Neuronal stem cell (in vitro differentiated cells): ENCODE measurements around the gene ITPR2.

ENCODE experiments used
- DNase-seq: peaks from one replicate; pipeline ENCODE4 v3.0.0-alpha.2; 2013; ENCODE audit warnings: low spot score
- H2AFZ ChIP-seq: one replicate; pipeline ENCODE4 v1.6.1; 2013; ENCODE audit warnings: mild to moderate bottlenecking, low read length, inconsistent platforms
- H2AK5ac ChIP-seq: 2 replicates; pipeline ENCODE4 v1.6.1; 2013; ENCODE audit warnings: low read depth, mild to moderate bottlenecking, inconsistent platforms, low read length, moderate library complexity, mixed read lengths
- H2BK120ac ChIP-seq: 2 replicates; pipeline ENCODE4 v1.6.1; 2013; ENCODE audit warnings: low read depth, mild to moderate bottlenecking, inconsistent platforms, low read length, moderate library complexity, mixed read lengths
- H2BK12ac ChIP-seq: one replicate; pipeline ENCODE4 v1.6.1; 2013; ENCODE audit warnings: low read length, inconsistent platforms
- H2BK15ac ChIP-seq: 2 replicates; pipeline ENCODE4 v1.6.1; 2013; ENCODE audit warnings: mild to moderate bottlenecking, low read length, inconsistent platforms, mixed read lengths
- H2BK5ac ChIP-seq: one replicate; pipeline ENCODE4 v1.6.1; 2013; ENCODE audit warnings: inconsistent platforms, mild to moderate bottlenecking, low read length, moderate library complexity
- H3K14ac ChIP-seq: one replicate; pipeline ENCODE4 v1.6.1; 2013; ENCODE audit warnings: low read length, inconsistent platforms
- H3K18ac ChIP-seq: 2 replicates; pipeline ENCODE4 v1.6.1; 2013; ENCODE audit warnings: low read length, inconsistent platforms
- H3K23ac ChIP-seq: 2 replicates; pipeline ENCODE4 v1.6.1; 2013; ENCODE audit warnings: low read depth, mild to moderate bottlenecking, mixed read lengths, low read length, inconsistent platforms; ENCODE audit not compliant: poor library complexity
- H3K27ac ChIP-seq: replicated peaks from 3 replicates; pipeline ENCODE4 v1.5.1; 2013; ENCODE audit warnings: low read length, inconsistent platforms
- H3K27me3 ChIP-seq, 3 experiments: 2 replicates each; pipeline ENCODE4 v1.6.1; 2013; ENCODE audit warnings: low read length in 3 of 3, mild to moderate bottlenecking in 2 of 3, inconsistent platforms in 1 of 3, low read depth in 1 of 3, mixed read lengths in 1 of 3, moderate library complexity in 1 of 3; ENCODE audit not compliant: control insufficient read depth in 3 of 3, insufficient read depth in 3 of 3
- H3K36me3 ChIP-seq, 2 donors: replicated peaks in 1 of 2; 2 replicates each; pipeline ENCODE4 v1.6.1; 2013; ENCODE audit warnings: low read length in 2 of 2; ENCODE audit not compliant: control insufficient read depth in 2 of 2, insufficient read depth in 2 of 2
- H3K4ac ChIP-seq: 2 replicates; pipeline ENCODE4 v1.6.1; 2013; ENCODE audit warnings: inconsistent platforms, mild to moderate bottlenecking, low read length, moderate library complexity
- H3K4me1 ChIP-seq, 2 donors: 1 replicate in 1 of 2; 2 replicates in 1 of 2; pipeline ENCODE4 v1.6.1; 2013; ENCODE audit warnings: low read length in 2 of 2, low read depth in 1 of 2; ENCODE audit not compliant: control insufficient read depth in 2 of 2, insufficient read depth in 1 of 2
- H3K4me2 ChIP-seq: one replicate; pipeline ENCODE4 v1.6.1; 2013; ENCODE audit warnings: mild to moderate bottlenecking, low read length, inconsistent platforms; ENCODE audit not compliant: insufficient read depth, poor library complexity, severe bottlenecking
- H3K4me3 ChIP-seq, 2 donors: 2 replicates each; pipeline ENCODE4 v1.5.1; 2013; ENCODE audit warnings: low read length in 2 of 2, mild to moderate bottlenecking in 2 of 2, inconsistent platforms in 1 of 2, moderate library complexity in 1 of 2
- H3K79me1 ChIP-seq: one replicate; pipeline ENCODE4 v1.6.1; 2013; ENCODE audit warnings: low read depth, mild to moderate bottlenecking, inconsistent platforms, low read length, moderate library complexity
- H3K9ac ChIP-seq: one replicate; pipeline ENCODE4 v1.6.1; 2013; ENCODE audit warnings: mild to moderate bottlenecking, low read depth, low read length, inconsistent platforms; ENCODE audit not compliant: poor library complexity
- H3K9me3 ChIP-seq, 2 donors: replicated peaks in 1 of 2; 2 replicates each; pipeline versions ENCODE3 to v1.6.1; 2013; ENCODE audit warnings: low read length in 2 of 2, mild to moderate bottlenecking in 2 of 2, inconsistent platforms in 1 of 2, low read depth in 1 of 2, mixed read lengths in 1 of 2, moderate library complexity in 1 of 2; ENCODE audit not compliant: control insufficient read depth in 2 of 2, insufficient read depth in 1 of 2
- H4K8ac ChIP-seq: one replicate; pipeline ENCODE4 v1.6.1; 2013; ENCODE audit warnings: low read depth, mild to moderate bottlenecking, inconsistent platforms, low read length, moderate library complexity
- H4K91ac ChIP-seq: one replicate; pipeline ENCODE4 v1.6.1; 2013; ENCODE audit warnings: low read length, low read depth, mild to moderate bottlenecking, inconsistent platforms; ENCODE audit not compliant: poor library complexity
- WGBS, 2 donors: extraction: QIAGEN DNeasy Blood & Tissue Kit; methylation state at CpG; one replicate each; pipeline ENCODE4 v1.1.7; 2013; ENCODE audit warnings: missing lambda C conversion rate in 2 of 2, mixed read lengths in 1 of 2; ENCODE audit not compliant: insufficient read length in 2 of 2, insufficient replicate concordance in 1 of 2; ENCODE audit errors: extremely low coverage in 2 of 2; 5-methylcytosine and 5-hydroxymethylcytosine counted together

The ITPR2 gene

GRCh38 chr12:26389343-26389742, 443.7 kb downstream of the ITPR2 start:
- DNase-seq = no peak
- Histone ChIP-seq H3K4ac (no peak overlapping the region), H2BK15ac (no peak overlapping the region), H2BK5ac (no peak overlapping the region), H3K18ac (no peak overlapping the region), H3K27ac (no peak overlapping the region), H2AK5ac (no peak overlapping the region), H3K27me3 (no peaks in the 10 kb centered on the region), H3K36me3 (no peaks in the 10 kb centered on the region), H4K91ac (no peak overlapping the region), H3K23ac (no peak overlapping the region), H4K8ac (no peak overlapping the region), H3K79me1 (no peaks in the 10 kb centered on the region), H3K4me2 (no peak overlapping the region), H3K4me3 (no peak overlapping the region), H2AFZ (no peak overlapping the region), H2BK120ac (no peak overlapping the region), H3K4me1 (no peaks in the 10 kb centered on the region), H3K9me3 (no peaks in the 10 kb centered on the region), H3K9ac (no peak overlapping the region), H2BK12ac (no peak overlapping the region), H3K14ac (no peak overlapping the region)
- no CpG with 5 or more reads among the region's 1 CpG for WGBS, 2 donors

GRCh38 chr12:26384536-26384935, 448.5 kb downstream of the ITPR2 start:
- H2BK15ac ChIP-seq = no peak overlapping the region
- H3K4me1 ChIP-seq = no peaks in the 10 kb centered on the region
- no peak overlapping the region for H2BK5ac ChIP-seq
- H3K9me3 ChIP-seq = peaks cover 0 to 5% of the 10 kb centered on the region in 2 donors
- no peak for DNase-seq
- no peak overlapping the region for H4K91ac ChIP-seq
- H3K18ac ChIP-seq = no peak overlapping the region
- no peak overlapping the region for H3K27ac ChIP-seq
- H3K23ac ChIP-seq = no peak overlapping the region
- no peak overlapping the region for H4K8ac ChIP-seq
- H3K9ac ChIP-seq = no peak overlapping the region
- no peak overlapping the region for H2AK5ac ChIP-seq
- H3K4ac ChIP-seq = no peak overlapping the region
- no peak overlapping the region for H3K4me2 ChIP-seq
- no peak overlapping the region for H2AFZ ChIP-seq
- H3K27me3 ChIP-seq = no peaks in the 10 kb centered on the region
- no peaks in the 10 kb centered on the region for H3K79me1 ChIP-seq
- H3K14ac ChIP-seq = no peak overlapping the region
- WGBS, 2 donors = no CpG with 5 or more reads among the region's 1 CpG
- no peak overlapping the region for H2BK120ac ChIP-seq
- no peak overlapping the region for H3K4me3 ChIP-seq
- H3K36me3 ChIP-seq = no peaks in the 10 kb centered on the region
- H2BK12ac ChIP-seq = no peak overlapping the region

GRCh38 chr12:26383041-26383440, 450.0 kb downstream of the ITPR2 start:
- no peak overlapping the region for H4K8ac ChIP-seq
- no peak overlapping the region for H2AFZ ChIP-seq
- H2AK5ac ChIP-seq = no peak overlapping the region
- H3K18ac ChIP-seq = no peak overlapping the region
- H4K91ac ChIP-seq = no peak overlapping the region
- H3K23ac ChIP-seq = no peak overlapping the region
- no peak overlapping the region for H2BK12ac ChIP-seq
- no peak overlapping the region for H2BK15ac ChIP-seq
- peaks cover 0 to 3% of the 10 kb centered on the region in 2 donors for H3K4me1 ChIP-seq
- H3K36me3 ChIP-seq = no peaks in the 10 kb centered on the region
- no peak overlapping the region for H2BK120ac ChIP-seq
- no peak overlapping the region for H3K9ac ChIP-seq
- no peak overlapping the region for H3K4ac ChIP-seq
- WGBS, 2 donors = no CpG with 5 or more reads among the region's 1 CpG
- H3K4me2 ChIP-seq = no peak overlapping the region
- no peak overlapping the region for H3K27ac ChIP-seq
- no peaks in the 10 kb centered on the region for H3K27me3 ChIP-seq
- no peak for DNase-seq
- peaks cover 0 to 5% of the 10 kb centered on the region in 2 donors for H3K9me3 ChIP-seq
- H3K79me1 ChIP-seq = no peaks in the 10 kb centered on the region
- no peak overlapping the region for H3K14ac ChIP-seq
- H2BK5ac ChIP-seq = no peak overlapping the region
- H3K4me3 ChIP-seq = no peak overlapping the region

DNA sequence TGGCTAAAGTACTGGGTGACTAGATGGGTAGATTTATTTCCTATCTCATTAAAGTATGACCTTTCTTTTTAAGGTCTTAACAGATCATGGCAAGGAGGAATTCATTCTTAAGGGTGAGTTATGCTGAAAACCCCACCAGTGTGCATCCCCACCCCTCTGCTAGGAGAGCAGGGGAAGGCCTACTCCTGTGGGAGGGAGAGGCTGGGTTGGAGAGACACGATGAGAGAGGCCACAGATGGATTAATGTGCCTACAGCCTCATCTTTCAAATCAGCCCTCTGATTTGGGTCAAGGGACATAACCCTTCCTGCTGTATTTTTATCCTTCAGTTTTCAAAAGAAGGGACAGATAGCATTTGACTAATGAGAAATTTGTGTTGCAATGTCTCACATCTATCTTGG, 452.1 kb downstream of the ITPR2 start:
- Histone ChIP-seq H2BK12ac (no peak overlapping the region), H3K18ac (no peak overlapping the region), H2AK5ac (no peak overlapping the region), H4K8ac (no peak overlapping the region), H3K14ac (no peak overlapping the region), H2BK15ac (no peak overlapping the region), H3K4me1 (peaks cover 0 to 3% of the 10 kb centered on the region in 2 donors), H2AFZ (no peak overlapping the region), H3K23ac (no peak overlapping the region), H2BK5ac (no peak overlapping the region), H3K27me3 (no peaks in the 10 kb centered on the region), H3K4ac (no peak overlapping the region), H3K36me3 (no peaks in the 10 kb centered on the region), H4K91ac (no peak overlapping the region), H2BK120ac (no peak overlapping the region), H3K9ac (no peak overlapping the region), H3K4me3 (no peak overlapping the region), H3K79me1 (no peaks in the 10 kb centered on the region), H3K27ac (no peak overlapping the region), H3K9me3 (peaks cover 0 to 5% of the 10 kb centered on the region in 2 donors), H3K4me2 (no peak overlapping the region)
- no CpG with 5 or more reads among the region's 1 CpG for WGBS, 2 donors
- no peak for DNase-seq
